ENCODE results near the gene ARHGAP26. TPM values are rescaled to one million over a fixed set of nuclear protein-coding genes. Genes with fewer than 3 reads are reported as not detected.

Gene ARHGAP26
- polyA plus RNA-seq, 6 donors from 2014 or later, result 2.4 to 8.7 (median 4.1) TPM

DNA sequence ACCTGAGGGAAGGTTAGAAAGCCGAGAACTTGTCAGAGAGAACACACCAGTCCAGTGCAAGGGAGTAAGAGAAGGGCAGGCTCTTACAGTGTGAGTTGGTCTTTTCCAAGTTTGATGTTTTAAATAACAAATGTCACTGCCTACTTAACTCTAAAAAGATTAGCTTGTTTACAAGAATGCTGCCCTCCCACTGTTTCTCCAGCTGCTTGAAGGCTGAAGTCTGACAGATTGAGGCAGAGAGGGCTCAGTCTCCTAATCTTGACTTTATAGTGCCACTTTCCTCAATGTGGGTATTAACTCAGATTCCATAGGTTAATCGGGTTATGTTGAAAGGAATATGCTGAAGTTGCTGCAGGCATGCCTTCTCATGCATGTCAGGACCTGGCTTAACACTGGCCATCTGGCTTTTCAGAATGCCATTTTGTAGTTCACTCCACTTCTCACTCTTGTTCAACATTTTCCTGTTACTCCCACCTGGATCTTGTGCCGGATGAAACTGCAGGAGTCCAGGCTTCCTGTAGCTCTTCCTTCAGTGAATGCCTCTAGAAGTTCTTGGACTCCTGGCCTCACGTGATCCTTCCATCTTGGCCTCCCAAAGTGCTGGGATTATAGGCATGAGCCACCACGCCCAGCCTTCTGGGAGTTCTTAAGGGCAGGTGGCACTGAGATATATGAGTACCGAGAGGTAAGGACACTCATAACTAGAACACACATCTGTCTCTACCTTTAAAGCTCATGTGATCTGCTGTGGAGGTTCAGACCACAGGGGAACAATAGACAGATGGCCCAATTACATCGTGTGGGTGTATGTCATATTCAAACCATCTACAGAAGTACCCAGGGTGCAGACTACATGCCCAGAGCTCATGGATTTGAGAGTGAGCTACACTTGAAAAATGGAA, 249.7 kb downstream of the ARHGAP26 start:
- H3K27ac Mint-ChIP-seq, result peak overlapping the region in 3 of 6 donors; percentile 5 to 88 (median 15)
- no peak overlapping the region for H3K4me3 Mint-ChIP-seq
- ATAC-seq (ENCODE audit: low read depth in 2 of 2), result no peak
- H3K27me3 Mint-ChIP-seq, result no peaks in the 10 kb centered on the region
- H3K36me3 Mint-ChIP-seq, result no peaks in the 10 kb centered on the region
- no peak for DNase-seq
- no peaks in the 10 kb centered on the region for H3K9me3 Mint-ChIP-seq
- peaks cover 0 to 17% (median 8%) of the 10 kb centered on the region in 3 donors for H3K4me1 Mint-ChIP-seq

DNA sequence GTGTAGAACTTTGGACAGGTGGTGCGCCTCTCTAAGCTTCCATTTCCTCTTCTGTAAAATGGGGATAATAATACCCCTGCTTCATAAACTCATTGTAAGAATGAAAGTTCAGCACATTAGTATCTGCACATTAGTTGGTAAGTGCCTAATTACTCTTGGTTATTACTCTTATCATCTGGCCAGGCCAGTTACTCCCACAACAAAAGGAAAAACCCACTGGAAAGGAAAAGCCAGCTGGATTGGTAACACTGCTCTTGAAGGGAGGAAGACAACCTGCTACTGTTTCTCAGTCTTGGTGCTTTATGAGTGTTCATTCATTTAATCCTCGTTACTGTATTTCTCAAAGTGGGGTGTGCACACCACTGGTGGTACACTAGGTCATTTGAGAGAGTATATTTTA, 251.4 kb downstream of the ARHGAP26 start:
- peaks cover 7 to 14% (median 12%) of the 10 kb centered on the region in 3 donors for H3K4me1 Mint-ChIP-seq
- H3K36me3 Mint-ChIP-seq, result no peaks in the 10 kb centered on the region
- no peak overlapping the region for H3K4me3 Mint-ChIP-seq
- DNase-seq (no peak), ATAC-seq (ENCODE audit: low read depth in 2 of 2) (no peak)
- no peaks in the 10 kb centered on the region for H3K9me3 Mint-ChIP-seq
- H3K27ac Mint-ChIP-seq, result no peak overlapping the region
- H3K27me3 Mint-ChIP-seq, result no peaks in the 10 kb centered on the region

DNA sequence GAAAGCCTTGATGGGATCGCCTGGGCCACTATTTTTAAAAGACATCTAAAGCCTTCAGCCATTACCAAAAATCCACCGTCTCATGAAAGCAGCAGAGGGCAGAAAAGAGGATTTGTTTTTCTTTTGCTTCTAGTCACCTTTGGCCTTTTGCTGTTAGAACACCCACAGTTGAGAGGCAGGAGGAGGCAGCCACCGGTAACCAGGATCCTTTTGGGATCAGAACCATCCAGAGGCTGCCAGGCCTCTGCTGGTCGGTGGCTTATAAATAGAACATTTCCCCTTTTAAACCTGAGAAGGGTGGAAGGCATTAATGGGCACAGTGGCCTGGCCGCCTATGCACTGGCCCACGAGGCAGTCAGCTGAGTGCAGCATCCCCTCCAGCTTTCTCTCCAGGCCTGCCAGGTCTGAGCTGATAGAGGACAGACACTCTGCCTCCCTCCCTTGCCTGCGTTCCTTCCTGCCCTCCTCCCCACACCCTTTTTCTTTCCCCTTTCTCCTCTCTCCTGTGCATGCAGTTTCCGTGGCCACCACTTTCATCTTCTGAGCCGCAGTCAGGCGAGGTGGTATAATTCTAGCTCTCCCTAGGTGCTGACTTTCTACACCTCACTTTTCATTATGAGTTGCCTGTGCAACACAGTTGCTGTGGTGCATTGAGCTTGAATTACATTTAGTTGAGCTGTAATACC, 253.4 kb downstream of the ARHGAP26 start:
- DNase-seq (no peak), ATAC-seq (ENCODE audit: low read depth in 2 of 2) (no peak)
- peak overlapping the region in 1 of 8 donors; percentile 20 for H3K4me3 Mint-ChIP-seq
- peaks cover 9 to 10% (median 9%) of the 10 kb centered on the region in 3 donors for H3K4me1 Mint-ChIP-seq
- no peaks in the 10 kb centered on the region for H3K36me3 Mint-ChIP-seq
- H3K27ac Mint-ChIP-seq, result peak overlapping the region in 2 of 6 donors; percentile 27 to 41
- H3K27me3 Mint-ChIP-seq, result no peaks in the 10 kb centered on the region
- H3K9me3 Mint-ChIP-seq, result no peaks in the 10 kb centered on the region

GRCh38 chr5:143024228-143024920, 254.2 kb downstream of the ARHGAP26 start:
- ATAC-seq (ENCODE audit: low read depth in 2 of 2), result no peak
- H3K4me3 Mint-ChIP-seq, result no peak overlapping the region
- no peaks in the 10 kb centered on the region for H3K9me3 Mint-ChIP-seq
- peak overlapping the region in 2 of 6 donors; percentile 43 to 45 for H3K27ac Mint-ChIP-seq
- H3K27me3 Mint-ChIP-seq, result no peaks in the 10 kb centered on the region
- peaks cover 6 to 10% (median 7%) of the 10 kb centered on the region in 3 donors for H3K4me1 Mint-ChIP-seq
- DNase-seq, result no peak
- H3K36me3 Mint-ChIP-seq, result no peaks in the 10 kb centered on the region

DNA sequence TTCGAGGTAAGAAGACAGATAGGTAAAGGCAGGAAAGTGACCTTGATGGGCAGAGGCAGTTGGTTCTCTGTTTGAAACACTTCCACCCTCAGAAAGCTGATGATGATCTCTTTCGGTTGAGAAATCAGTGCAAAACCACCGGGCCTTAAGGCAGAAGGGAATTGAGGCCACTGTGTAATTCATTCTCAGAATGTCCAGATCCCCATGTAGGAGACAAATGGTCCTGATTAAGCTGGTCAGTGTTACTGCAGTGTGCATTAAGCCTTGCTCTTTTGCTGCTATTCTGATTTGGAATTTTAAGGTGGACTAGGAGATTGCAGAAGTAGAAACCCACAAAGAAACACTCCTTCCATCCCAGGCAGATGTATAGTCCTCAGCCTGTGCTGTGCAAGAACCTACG, 255.2 kb downstream of the ARHGAP26 start:
- no peak for DNase-seq
- no peak for ATAC-seq (ENCODE audit: low read depth in 2 of 2)
- Mint-ChIP-seq H3K4me1 (peaks cover 13 to 19% (median 16%) of the 10 kb centered on the region in 3 donors), H3K9me3 (no peaks in the 10 kb centered on the region), H3K4me3 (no peak overlapping the region), H3K27me3 (no peaks in the 10 kb centered on the region), H3K27ac (peak overlapping the region in 1 of 6 donors; percentile 62), H3K36me3 (no peaks in the 10 kb centered on the region)

DNA sequence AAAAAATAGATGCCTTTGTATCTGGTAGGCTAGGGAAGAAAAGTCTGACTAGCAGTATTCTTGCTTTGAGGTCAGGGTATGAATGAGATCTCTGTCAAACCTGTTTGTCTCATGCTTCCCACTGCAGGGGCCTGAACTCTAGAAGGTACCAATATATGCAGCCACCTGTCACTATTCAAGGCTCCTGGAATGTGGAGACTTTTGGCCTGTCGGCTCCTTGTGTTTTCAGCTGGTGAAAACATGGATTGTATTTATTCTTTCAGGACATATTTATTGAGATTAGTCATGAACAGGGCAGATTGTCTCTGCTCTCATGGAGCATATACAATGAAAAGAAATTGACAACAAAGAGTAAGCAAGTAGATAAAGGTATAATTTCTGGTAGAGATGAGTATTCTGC, 255.8 kb downstream of the ARHGAP26 start:
- H3K36me3 Mint-ChIP-seq, result no peaks in the 10 kb centered on the region
- peak overlapping the region in 1 of 6 donors; percentile 62 for H3K27ac Mint-ChIP-seq
- H3K27me3 Mint-ChIP-seq, result no peaks in the 10 kb centered on the region
- peaks cover 19 to 25% (median 21%) of the 10 kb centered on the region in 3 donors for H3K4me1 Mint-ChIP-seq
- H3K9me3 Mint-ChIP-seq, result no peaks in the 10 kb centered on the region
- ATAC-seq (ENCODE audit: low read depth in 2 of 2) (no peak), DNase-seq (no peak)
- H3K4me3 Mint-ChIP-seq, result no peak overlapping the region

DNA sequence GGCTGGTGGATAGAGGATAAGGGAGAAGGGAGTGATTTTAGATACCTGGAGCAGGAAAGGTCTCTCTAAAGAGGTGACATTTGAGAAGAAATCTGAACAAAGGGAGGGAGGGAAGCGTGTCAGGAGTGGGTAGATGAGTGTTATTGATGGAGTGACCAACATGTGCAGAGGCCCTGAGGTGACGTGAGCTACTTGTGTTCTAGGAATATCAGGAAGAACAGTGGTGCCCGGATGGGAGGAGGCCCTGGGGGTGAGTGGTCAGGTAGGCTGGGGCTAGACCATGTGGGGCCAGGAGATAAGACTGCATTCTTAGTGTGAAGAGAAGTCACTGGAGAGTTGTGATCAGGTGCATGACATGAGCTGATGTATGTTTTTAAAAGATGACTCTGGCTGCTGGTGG, 256.2 kb downstream of the ARHGAP26 start:
- ATAC-seq (ENCODE audit: low read depth in 2 of 2) (no peak), DNase-seq (no peak)
- H3K36me3 Mint-ChIP-seq, result no peaks in the 10 kb centered on the region
- no peaks in the 10 kb centered on the region for H3K27me3 Mint-ChIP-seq
- H3K27ac Mint-ChIP-seq, result no peak overlapping the region
- H3K9me3 Mint-ChIP-seq, result no peaks in the 10 kb centered on the region
- peaks cover 23 to 29% (median 26%) of the 10 kb centered on the region in 3 donors for H3K4me1 Mint-ChIP-seq
- H3K4me3 Mint-ChIP-seq, result no peak overlapping the region

- peak overlapping the region in 1 of 8 donors; percentile 30 for H3K4me3 Mint-ChIP-seq
- peaks cover 0 to 4% of the 10 kb centered on the region in 2 donors for H3K36me3 Mint-ChIP-seq
- no peak for DNase-seq
Measured at GRCh38 chr5:143029293-143029692, 259.1 kb downstream of the ARHGAP26 start.

DNA sequence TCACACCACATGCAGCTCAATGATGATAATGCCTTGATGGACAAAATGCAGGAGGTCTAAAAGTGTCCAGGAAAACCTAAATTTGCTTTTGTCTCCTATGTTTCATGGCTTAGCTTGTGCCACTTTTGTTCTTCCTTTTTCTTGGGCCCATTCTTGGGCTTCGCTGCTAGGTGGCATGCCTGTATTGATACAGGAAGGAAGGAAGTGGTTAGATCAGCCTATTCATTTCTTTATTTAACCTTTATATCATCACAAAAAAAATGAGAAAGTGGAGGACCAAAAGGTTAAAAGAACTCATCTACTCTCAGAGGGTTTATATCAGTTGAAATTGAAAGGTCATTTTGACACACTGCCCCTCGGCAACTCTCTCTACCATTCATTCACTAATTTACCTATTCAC, 260.2 kb downstream of the ARHGAP26 start:
- peak; percentile 34 for DNase-seq
- peak overlapping the region in 6 of 8 donors; percentile 43 to 84 (median 66) for H3K4me3 Mint-ChIP-seq
- H3K4me1 Mint-ChIP-seq, result peaks cover 35 to 46% (median 40%) of the 10 kb centered on the region in 3 donors
- peak; percentile 75 to 93 for ATAC-seq (ENCODE audit: low read depth in 2 of 2)
- H3K9me3 Mint-ChIP-seq, result no peaks in the 10 kb centered on the region
- no peaks in the 10 kb centered on the region for H3K27me3 Mint-ChIP-seq
- peaks cover 0 to 4% of the 10 kb centered on the region in 2 donors for H3K36me3 Mint-ChIP-seq
- H3K27ac Mint-ChIP-seq, result peak overlapping the region; percentile 0 to 70 (median 26)

More at GRCh38 chr5:143029293-143029692, 259.1 kb downstream of the ARHGAP26 start:
- no peaks in the 10 kb centered on the region for H3K9me3 Mint-ChIP-seq
- no peak overlapping the region for H3K27ac Mint-ChIP-seq
- H3K27me3 Mint-ChIP-seq, result no peaks in the 10 kb centered on the region
- no peak for ATAC-seq (ENCODE audit: low read depth in 2 of 2)
- peaks cover 32 to 46% (median 38%) of the 10 kb centered on the region in 3 donors for H3K4me1 Mint-ChIP-seq

DNA sequence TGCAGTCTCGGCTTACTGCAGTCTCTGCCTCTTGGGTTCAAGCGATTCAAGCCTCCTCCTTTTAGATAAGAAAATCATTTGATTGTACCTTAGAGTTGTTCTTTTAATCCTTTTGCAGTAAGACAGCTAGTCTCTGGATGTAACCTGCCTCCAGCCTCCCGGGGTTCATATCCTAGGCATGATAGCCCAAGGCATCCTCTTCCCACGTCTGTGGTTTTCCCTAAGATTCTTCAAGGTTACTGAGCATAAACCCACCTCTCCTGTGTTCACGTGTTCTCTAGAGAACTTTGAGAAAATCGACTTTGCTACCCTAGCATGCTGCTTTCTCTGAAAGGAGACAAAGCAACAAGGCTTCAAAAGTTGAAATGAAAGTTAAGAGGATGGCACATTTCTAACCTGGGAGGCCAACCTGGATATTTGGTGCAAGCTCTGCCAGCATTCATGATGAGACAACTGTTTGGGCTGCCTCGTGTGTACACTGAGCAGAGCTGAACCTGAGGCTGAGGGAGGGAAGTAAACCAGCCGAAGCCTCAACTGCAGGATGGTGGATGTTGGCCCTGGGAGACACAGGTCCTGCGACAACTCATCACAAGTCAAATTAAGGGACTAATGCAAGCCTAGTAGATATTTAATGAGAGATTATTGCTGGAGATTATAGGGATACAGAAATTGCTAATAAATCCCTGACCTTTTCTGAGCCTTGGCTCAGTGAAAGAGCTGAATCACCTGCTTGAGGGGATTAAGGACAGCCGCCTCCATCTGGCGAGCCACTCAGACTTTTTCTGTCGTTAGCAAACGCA, 261.8 kb downstream of the ARHGAP26 start:
- Mint-ChIP-seq H3K9me3 (no peaks in the 10 kb centered on the region), H3K27me3 (no peaks in the 10 kb centered on the region), H3K4me3 (peak overlapping the region in 1 of 8 donors; percentile 21), H3K27ac (peak overlapping the region in 1 of 6 donors; percentile 86), H3K4me1 (peaks cover 38 to 53% (median 45%) of the 10 kb centered on the region in 3 donors), H3K36me3 (peaks cover 0 to 13% of the 10 kb centered on the region in 2 donors)
- DNase-seq (no peak), ATAC-seq (ENCODE audit: low read depth in 2 of 2) (no peak)

GRCh38 chr5:143032581-143032836, 262.3 kb downstream of the ARHGAP26 start:
- H3K27me3 Mint-ChIP-seq, result no peaks in the 10 kb centered on the region
- ATAC-seq (ENCODE audit: low read depth in 2 of 2), result no peak
- peaks cover 38 to 53% (median 45%) of the 10 kb centered on the region in 3 donors for H3K4me1 Mint-ChIP-seq
- H3K9me3 Mint-ChIP-seq, result no peaks in the 10 kb centered on the region
- peaks cover 0 to 13% of the 10 kb centered on the region in 2 donors for H3K36me3 Mint-ChIP-seq
- H3K4me3 Mint-ChIP-seq, result no peak overlapping the region
- no peak overlapping the region for H3K27ac Mint-ChIP-seq
- DNase-seq, result no peak

DNA sequence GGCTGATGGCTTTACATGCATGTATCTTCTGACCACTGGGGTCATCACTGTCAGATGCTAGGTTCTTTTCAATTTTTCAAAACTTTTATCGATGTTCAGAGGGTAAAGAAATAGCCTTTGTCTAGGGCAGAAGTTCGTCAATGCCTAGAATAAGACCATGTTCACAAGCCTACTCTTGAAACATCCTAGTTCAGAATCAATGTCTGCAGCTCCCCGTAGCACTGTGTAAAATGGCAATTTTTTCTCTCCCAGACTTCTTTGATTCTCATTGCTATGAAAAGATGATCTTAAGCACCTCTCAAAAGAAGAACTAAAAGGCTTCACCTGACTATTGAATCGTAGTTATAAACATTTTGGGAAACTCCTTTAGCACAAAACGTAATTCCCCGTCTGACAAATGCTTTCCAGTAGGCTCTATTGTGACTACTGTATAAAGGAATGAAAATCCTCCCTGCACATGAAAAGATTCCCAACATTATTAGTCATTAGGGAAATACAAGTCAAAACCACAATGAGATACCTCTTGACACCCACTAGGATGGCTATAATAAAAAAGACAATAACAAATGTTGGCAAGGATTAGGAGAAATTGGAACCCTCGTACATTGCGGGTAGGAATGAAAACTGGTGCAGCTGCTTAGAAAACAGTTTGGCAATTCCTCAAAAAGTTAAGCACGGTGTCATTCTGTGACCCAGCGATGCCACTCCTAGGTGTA, 263.5 kb downstream of the ARHGAP26 start:
- peaks cover 0 to 21% of the 10 kb centered on the region in 2 donors for H3K36me3 Mint-ChIP-seq
- H3K27ac Mint-ChIP-seq, result no peak overlapping the region
- H3K4me3 Mint-ChIP-seq, result no peak overlapping the region
- H3K9me3 Mint-ChIP-seq, result no peaks in the 10 kb centered on the region
- peaks cover 38 to 53% (median 45%) of the 10 kb centered on the region in 3 donors for H3K4me1 Mint-ChIP-seq
- no peak for DNase-seq
- H3K27me3 Mint-ChIP-seq, result no peaks in the 10 kb centered on the region
- no peak for ATAC-seq (ENCODE audit: low read depth in 2 of 2)

Data from naive B cell (primary cell).